ENCODE data around the gene RUNDC3A. TPM values are rescaled to one million over a fixed set of nuclear protein-coding genes. Genes with fewer than 3 reads are reported as not detected.
A peak's percentile ranks its signal among the peaks of the same experiment; 100 is the strongest.

The RUNDC3A gene
- total and polyA plus RNA-seq, 2 of the 13 experiments (the other 11 are each of a cell fraction or from before 2014, with no cell fraction given), result 0.25 TPM; not detected in 1

DNA sequence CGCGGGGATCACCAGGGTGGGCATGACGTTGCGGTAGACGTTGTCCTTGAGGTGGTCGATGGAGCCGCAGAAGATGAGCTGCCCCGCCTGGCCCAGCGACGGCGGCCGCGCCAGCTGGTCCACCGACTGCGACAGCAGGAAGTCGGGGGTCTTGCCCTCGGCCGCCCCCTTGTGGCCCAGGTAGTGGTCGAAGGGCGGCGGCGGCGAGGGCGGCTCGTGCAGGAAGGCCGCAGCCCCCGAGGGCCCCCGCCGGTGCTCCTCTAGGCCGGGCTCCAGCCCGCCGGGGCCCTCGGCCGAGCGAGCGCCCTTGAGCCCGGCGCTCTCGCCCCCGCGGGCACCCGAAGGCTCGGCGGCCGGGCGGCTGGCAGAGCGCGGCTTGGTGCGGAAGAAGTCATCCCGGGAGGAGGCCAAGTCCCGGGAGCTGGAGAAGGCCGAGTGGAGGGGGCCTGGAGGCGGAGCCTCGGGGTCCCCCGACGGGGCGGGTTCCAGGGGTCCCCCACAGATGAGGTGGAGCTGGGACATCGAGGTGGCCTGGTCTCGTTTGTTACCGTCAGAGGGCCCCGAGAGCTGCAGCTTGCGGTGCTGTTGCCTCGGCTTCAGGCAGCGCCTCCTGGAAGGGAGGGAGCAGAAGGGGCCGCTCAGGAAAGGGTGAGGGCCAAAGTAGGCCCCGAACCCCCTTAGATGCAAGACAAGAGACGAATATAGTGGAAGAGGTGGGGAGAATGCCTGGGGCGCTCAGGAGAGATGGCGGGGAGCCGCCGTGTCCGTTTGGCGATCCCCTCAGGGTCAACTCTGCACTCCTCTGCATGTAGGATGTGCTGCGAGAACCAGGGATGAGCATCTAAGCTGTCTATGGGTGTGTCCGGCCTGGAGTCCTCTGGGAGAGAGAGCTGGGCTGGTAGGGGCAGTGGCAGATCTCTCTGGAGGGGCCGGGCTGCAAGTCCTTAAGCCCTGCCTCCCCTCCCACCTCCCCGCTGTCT is 46.5 kb downstream of the RUNDC3A start (continued):
- TF ChIP-seq, protein P1, sequence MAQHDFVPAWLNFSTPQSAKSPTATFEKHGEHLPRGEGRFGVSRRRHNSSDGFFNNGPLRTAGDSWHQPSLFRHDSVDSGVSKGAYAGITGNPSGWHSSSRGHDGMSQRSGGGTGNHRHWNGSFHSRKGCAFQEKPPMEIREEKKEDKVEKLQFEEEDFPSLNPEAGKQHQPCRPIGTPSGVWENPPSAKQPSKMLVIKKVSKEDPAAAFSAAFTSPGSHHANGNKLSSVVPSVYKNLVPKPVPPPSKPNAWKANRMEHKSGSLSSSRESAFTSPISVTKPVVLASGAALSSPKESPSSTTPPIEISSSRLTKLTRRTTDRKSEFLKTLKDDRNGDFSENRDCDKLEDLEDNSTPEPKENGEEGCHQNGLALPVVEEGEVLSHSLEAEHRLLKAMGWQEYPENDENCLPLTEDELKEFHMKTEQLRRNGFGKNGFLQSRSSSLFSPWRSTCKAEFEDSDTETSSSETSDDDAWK (CRISPR knock-in tag; IDR thresholded peaks at IDR 0.05), result no peak
- TF ChIP-seq, protein P2, sequence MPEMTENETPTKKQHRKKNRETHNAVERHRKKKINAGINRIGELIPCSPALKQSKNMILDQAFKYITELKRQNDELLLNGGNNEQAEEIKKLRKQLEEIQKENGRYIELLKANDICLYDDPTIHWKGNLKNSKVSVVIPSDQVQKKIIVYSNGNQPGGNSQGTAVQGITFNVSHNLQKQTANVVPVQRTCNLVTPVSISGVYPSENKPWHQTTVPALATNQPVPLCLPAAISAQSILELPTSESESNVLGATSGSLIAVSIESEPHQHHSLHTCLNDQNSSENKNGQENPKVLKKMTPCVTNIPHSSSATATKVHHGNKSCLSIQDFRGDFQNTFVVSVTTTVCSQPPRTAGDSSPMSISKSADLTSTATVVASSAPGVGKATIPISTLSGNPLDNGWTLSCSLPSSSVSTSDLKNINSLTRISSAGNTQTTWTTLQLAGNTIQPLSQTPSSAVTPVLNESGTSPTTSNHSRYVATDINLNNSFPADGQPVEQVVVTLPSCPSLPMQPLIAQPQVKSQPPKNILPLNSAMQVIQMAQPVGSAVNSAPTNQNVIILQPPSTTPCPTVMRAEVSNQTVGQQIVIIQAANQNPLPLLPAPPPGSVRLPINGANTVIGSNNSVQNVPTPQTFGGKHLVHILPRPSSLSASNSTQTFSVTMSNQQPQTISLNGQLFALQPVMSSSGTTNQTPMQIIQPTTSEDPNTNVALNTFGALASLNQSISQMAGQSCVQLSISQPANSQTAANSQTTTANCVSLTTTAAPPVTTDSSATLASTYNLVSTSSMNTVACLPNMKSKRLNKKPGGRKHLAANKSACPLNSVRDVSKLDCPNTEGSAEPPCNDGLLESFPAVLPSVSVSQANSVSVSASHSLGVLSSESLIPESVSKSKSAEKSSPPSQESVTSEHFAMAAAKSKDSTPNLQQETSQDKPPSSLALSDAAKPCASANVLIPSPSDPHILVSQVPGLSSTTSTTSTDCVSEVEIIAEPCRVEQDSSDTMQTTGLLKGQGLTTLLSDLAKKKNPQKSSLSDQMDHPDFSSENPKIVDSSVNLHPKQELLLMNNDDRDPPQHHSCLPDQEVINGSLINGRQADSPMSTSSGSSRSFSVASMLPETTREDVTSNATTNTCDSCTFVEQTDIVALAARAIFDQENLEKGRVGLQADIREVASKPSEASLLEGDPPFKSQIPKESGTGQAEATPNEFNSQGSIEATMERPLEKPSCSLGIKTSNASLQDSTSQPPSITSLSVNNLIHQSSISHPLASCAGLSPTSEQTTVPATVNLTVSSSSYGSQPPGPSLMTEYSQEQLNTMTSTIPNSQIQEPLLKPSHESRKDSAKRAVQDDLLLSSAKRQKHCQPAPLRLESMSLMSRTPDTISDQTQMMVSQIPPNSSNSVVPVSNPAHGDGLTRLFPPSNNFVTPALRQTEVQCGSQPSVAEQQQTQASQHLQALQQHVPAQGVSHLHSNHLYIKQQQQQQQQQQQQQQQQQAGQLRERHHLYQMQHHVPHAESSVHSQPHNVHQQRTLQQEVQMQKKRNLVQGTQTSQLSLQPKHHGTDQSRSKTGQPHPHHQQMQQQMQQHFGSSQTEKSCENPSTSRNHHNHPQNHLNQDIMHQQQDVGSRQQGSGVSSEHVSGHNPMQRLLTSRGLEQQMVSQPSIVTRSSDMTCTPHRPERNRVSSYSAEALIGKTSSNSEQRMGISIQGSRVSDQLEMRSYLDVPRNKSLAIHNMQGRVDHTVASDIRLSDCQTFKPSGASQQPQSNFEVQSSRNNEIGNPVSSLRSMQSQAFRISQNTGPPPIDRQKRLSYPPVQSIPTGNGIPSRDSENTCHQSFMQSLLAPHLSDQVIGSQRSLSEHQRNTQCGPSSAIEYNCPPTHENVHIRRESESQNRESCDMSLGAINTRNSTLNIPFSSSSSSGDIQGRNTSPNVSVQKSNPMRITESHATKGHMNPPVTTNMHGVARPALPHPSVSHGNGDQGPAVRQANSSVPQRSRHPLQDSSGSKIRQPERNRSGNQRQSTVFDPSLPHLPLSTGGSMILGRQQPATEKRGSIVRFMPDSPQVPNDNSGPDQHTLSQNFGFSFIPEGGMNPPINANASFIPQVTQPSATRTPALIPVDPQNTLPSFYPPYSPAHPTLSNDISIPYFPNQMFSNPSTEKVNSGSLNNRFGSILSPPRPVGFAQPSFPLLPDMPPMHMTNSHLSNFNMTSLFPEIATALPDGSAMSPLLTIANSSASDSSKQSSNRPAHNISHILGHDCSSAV (CRISPR knock-in tag; IDR thresholded peaks at IDR 0.05; ENCODE audit: borderline replicate concordance), result no peak
- no peak for TF ChIP-seq NFYB (CRISPR knock-in tag; IDR thresholded peaks at IDR 0.05)
- TF ChIP-seq ZNF619 (CRISPR knock-in tag; IDR thresholded peaks at IDR 0.05), result no peak; the same call in 1 of the 2 replicates
- peak; percentile 65 for TF ChIP-seq ZSCAN25 (CRISPR knock-in tag; IDR thresholded peaks at IDR 0.05)
- no peak for TF ChIP-seq ZNF670 (CRISPR knock-in tag; IDR thresholded peaks at IDR 0.05; ENCODE audit: borderline replicate concordance)
- peak; percentile 98 for TF ChIP-seq ZBTB7B (CRISPR knock-in tag; IDR thresholded peaks at IDR 0.05)
- TF ChIP-seq ZNF547 (CRISPR knock-in tag; IDR thresholded peaks at IDR 0.05), result 0 out of 2 replicates have a peak, but pooled peaks have one; percentile 25
- no peak for TF ChIP-seq SP5 (CRISPR knock-in tag; IDR thresholded peaks at IDR 0.05; ENCODE audit: borderline replicate concordance, low read depth)
- no peak for TF ChIP-seq ZNF883 (CRISPR knock-in tag; IDR thresholded peaks at IDR 0.05; ENCODE audit: not compliant biosample characterization)
- TF ChIP-seq TCF7L2 (IDR thresholded peaks at IDR 0.05; ENCODE audit: low read depth, low read length), result no peak
- TF ChIP-seq GTF2F1 (IDR thresholded peaks at IDR 0.05; ENCODE audit: low read length), result no peak
- no peak for TF ChIP-seq DPF2 (CRISPR knock-in tag; IDR thresholded peaks at IDR 0.05; ENCODE audit: borderline replicate concordance, low read depth)
- TF ChIP-seq, protein P3, sequence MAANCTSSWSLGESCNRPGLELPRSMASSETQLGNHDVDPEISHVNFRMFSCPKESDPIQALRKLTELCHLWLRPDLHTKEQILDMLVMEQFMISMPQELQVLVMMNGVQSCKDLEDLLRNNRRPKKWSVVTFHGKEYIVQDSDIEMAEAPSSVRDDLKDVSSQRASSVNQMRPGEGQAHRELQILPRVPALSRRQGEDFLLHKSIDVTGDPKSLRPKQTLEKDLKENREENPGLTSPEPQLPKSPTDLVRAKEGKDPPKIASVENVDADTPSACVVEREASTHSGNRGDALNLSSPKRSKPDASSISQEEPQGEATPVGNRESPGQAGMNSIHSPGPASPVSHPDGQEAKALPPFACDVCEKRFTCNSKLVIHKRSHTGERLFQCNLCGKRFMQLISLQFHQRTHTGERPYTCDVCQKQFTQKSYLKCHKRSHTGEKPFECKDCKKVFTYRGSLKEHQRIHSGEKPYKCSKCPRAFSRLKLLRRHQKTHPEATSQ (CRISPR knock-in tag; IDR thresholded peaks at IDR 0.05; ENCODE audit: borderline replicate concordance), result no peak
- TF ChIP-seq ZNF101 (CRISPR knock-in tag; IDR thresholded peaks at IDR 0.05; ENCODE audit: borderline replicate concordance, low read depth), result no peak
